ENCODE results near the gene CHD2. TPM values are rescaled to one million over a fixed set of nuclear protein-coding genes. Genes with fewer than 3 reads are reported as not detected.

The CHD2 gene
- total RNA-seq, 1 experiment from 2014 or later, result 101 TPM

- peak; percentile 23; the same call in 1 of the 2 replicates for TF ChIP-seq AR (CRISPR knock-in tag; IDR thresholded peaks at IDR 0.05)
- no peak for TF ChIP-seq GRHL2 (CRISPR knock-in tag; IDR thresholded peaks at IDR 0.05; ENCODE audit: insufficient replicate concordance, severe bottlenecking)
- TF ChIP-seq ZNF138 (CRISPR knock-in tag; conservative IDR thresholded peaks at IDR 0.05), result peak; percentile 90; the same call in 1 of the 2 replicates
- no peak for TF ChIP-seq ESRRA (CRISPR knock-in tag; IDR thresholded peaks at IDR 0.05; ENCODE audit: borderline replicate concordance)
- peak; percentile 90 for TF ChIP-seq SP1 (CRISPR knock-in tag; conservative IDR thresholded peaks at IDR 0.05)
- no peak for TF ChIP-seq TCF7 (CRISPR knock-in tag; IDR thresholded peaks at IDR 0.05; ENCODE audit: low read depth)
- TF ChIP-seq RELA (CRISPR knock-in tag; IDR thresholded peaks at IDR 0.05; ENCODE audit: borderline replicate concordance), result no peak
- TF ChIP-seq E2F5 (CRISPR knock-in tag; IDR thresholded peaks at IDR 0.05), result peak; percentile 80
- peak; percentile 43; the same call in 1 of the 2 replicates for TF ChIP-seq ZBTB43 (CRISPR knock-in tag; IDR thresholded peaks at IDR 0.05)
- no peak for TF ChIP-seq PRDM15 (CRISPR knock-in tag; IDR thresholded peaks at IDR 0.05)
- 0 out of 2 replicates have a peak, but pooled peaks have one; percentile 17 for TF ChIP-seq ZMAT4 (CRISPR knock-in tag; IDR thresholded peaks at IDR 0.05)
- peak; percentile 86; the same call in 1 of the 2 replicates for TF ChIP-seq MYBL2 (CRISPR knock-in tag; IDR thresholded peaks at IDR 0.05)
- TF ChIP-seq CDX4 (CRISPR knock-in tag; IDR thresholded peaks at IDR 0.05; ENCODE audit: borderline replicate concordance), result peak; percentile 61; the same call in 1 of the 2 replicates
- TF ChIP-seq ZNF425 (CRISPR knock-in tag; conservative IDR thresholded peaks at IDR 0.05), result peak; percentile 38; the same call in 1 of the 2 replicates
- TF ChIP-seq ZBTB21 (CRISPR knock-in tag; IDR thresholded peaks at IDR 0.05; ENCODE audit: borderline replicate concordance), result peak; percentile 97
- TF ChIP-seq PRRX2 (CRISPR knock-in tag; IDR thresholded peaks at IDR 0.05), result peak; percentile 96
- TF ChIP-seq HMGXB4 (CRISPR knock-in tag; IDR thresholded peaks at IDR 0.05), result peak; percentile 85
- peak; percentile 98 for TF ChIP-seq FOXK1 (CRISPR knock-in tag; IDR thresholded peaks at IDR 0.05)
- no peak for TF ChIP-seq MLX (CRISPR knock-in tag; IDR thresholded peaks at IDR 0.05)
- TF ChIP-seq RORB (CRISPR knock-in tag; IDR thresholded peaks at IDR 0.05), result no peak
- TF ChIP-seq E2F4 (CRISPR knock-in tag; IDR thresholded peaks at IDR 0.05; ENCODE audit: borderline replicate concordance, low read depth), result no peak
Observed at GRCh38 chr15:92903966-92904721, 4.0 kb downstream of the CHD2 start (continued).

All from WTC11 (cell line).